Esophagus muscularis mucosa (tissue), 4 donors: Measurements from ENCODE around the gene RAB37. TPM values are rescaled to one million over a fixed set of nuclear protein-coding genes. Genes with fewer than 3 reads are reported as not detected.

Experiments used
- DNase-seq: peaks from one replicate; pipeline ENCODE4 v3.0.0-alpha.2; 2017; ENCODE audit errors: extremely low spot score
- H3K27ac ChIP-seq, 4 donors: fragments of 200-600 bp; sonication (generic); replicated peaks in 1 of 4; 1 replicate in 3 of 4; 2 replicates in 1 of 4; pipeline ENCODE4 v1.5.1; 2016 to 2019; ENCODE audit warnings: mild to moderate bottlenecking in 1 of 4
- H3K27me3 ChIP-seq, 4 donors: fragments of 200-600 bp; sonication (generic); one replicate each; pipeline versions ENCODE4 v1.5.1 to v1.6.0; 2016 to 2019
- H3K36me3 ChIP-seq, 4 donors: fragments of 200-600 bp; sonication (generic); one replicate each; pipeline ENCODE4 v1.5.1; 2016 to 2019
- H3K4me1 ChIP-seq, 4 donors: fragments of 200-600 bp; sonication (generic); one replicate each; pipeline ENCODE4 v1.5.1; 2016 to 2019
- H3K4me3 ChIP-seq, 4 donors: fragments of 200-600 bp; sonication (generic); 1 replicate in 2 of 4; 2 replicates in 2 of 4; pipeline ENCODE4 v1.5.1; 2016 to 2019; ENCODE audit warnings: mild to moderate bottlenecking in 4 of 4, moderate library complexity in 1 of 4
- H3K9me3 ChIP-seq, 4 donors: fragments of 200-600 bp; sonication (generic); 1 replicate in 3 of 4; 2 replicates in 1 of 4; pipeline ENCODE4 v1.5.1; 2016 to 2019
- EP300 ChIP-seq: sonication (generic); formaldehyde crosslinking; IDR thresholded peaks from one replicate; pipeline ENCODE4 v1.6.1; 2017; ENCODE audit warnings: antibody characterized with exemption
- POLR2A ChIP-seq: fragments of 450-650 bp; IDR thresholded peaks from one replicate; pipeline ENCODE4 v1.6.1; 2017; ENCODE audit warnings: antibody characterized with exemption, moderate library complexity, mild to moderate bottlenecking, low read depth
- POLR2AphosphoS5 ChIP-seq, 2 donors: sonication (generic); formaldehyde crosslinking; IDR thresholded peaks; one replicate each; pipeline ENCODE4 v1.6.1; 2017; ENCODE audit warnings: antibody characterized with exemption in 2 of 2
- WGBS: methylation state at CpG from one replicate; pipeline ENCODE4 v1.1.5; 2018; 5-methylcytosine and 5-hydroxymethylcytosine counted together
- intact Hi-C: fragments of 100-400 bp; cut with DNase I; formaldehyde crosslinking; loops from one replicate; pipeline ENCODE4 v1.15.1; 2023
- total RNA-seq, 4 donors: library from RNA; depleted of rRNA; stranded (reverse); fragments of >200 nt; gene quantifications; one replicate each; pipeline versions ENCODE4 v1.1.0 to v1.2.1, GENCODE V29; 2016
- TF ChIP-seq, protein P1 (sequence below), 3 experiments: fragments of 200-600 bp in 2 of 3; fragments of 450-650 bp in 1 of 3; sonication (generic) in 2 of 3; IDR thresholded peaks; one replicate each; pipeline ENCODE4 v1.5.1; 2017 to 2019; ENCODE audit warnings: antibody characterized with exemption in 3 of 3, mild to moderate bottlenecking in 2 of 3, moderate library complexity in 1 of 3

RAB37 gene
- total RNA-seq, 4 donors from 2014 or later, result 1.4 to 3.3 (median 2.5) TPM

GRCh38 chr17:74764751-74765286, 27.8 kb downstream of the RAB37 start:
- no peak overlapping the region for H3K27ac ChIP-seq
- peaks cover 0 to 4% (median 0%) of the 10 kb centered on the region in 4 donors for H3K27me3 ChIP-seq
- WGBS, result 82% methylated on average over 4 of the region's 4 CpGs
- intact Hi-C loops, result no loop called here
- H3K4me1 ChIP-seq, result peaks cover 29 to 44% (median 39%) of the 10 kb centered on the region in 4 donors
- H3K36me3 ChIP-seq, result peaks cover 0 to 14% (median 12%) of the 10 kb centered on the region in 4 donors
- H3K9me3 ChIP-seq, result no peaks in the 10 kb centered on the region
- H3K4me3 ChIP-seq, result no peak overlapping the region
- DNase-seq, result no peak
- TF ChIP-seq POLR2AphosphoS5 (IDR thresholded peaks at IDR 0.05) (no peak), POLR2A (no peak)

- WGBS, result 88% methylated on average over 2 of the region's 2 CpGs
- peaks cover 3 to 30% (median 25%) of the 10 kb centered on the region in 4 donors for H3K36me3 ChIP-seq
- H3K27ac ChIP-seq, result no peak overlapping the region
- no peak overlapping the region for H3K4me3 ChIP-seq
- peaks cover 0 to 4% (median 0%) of the 10 kb centered on the region in 4 donors for H3K27me3 ChIP-seq
- intact Hi-C loops, result no loop called here
- TF ChIP-seq POLR2AphosphoS5 (IDR thresholded peaks at IDR 0.05), result no peak
- TF ChIP-seq, protein P1, sequence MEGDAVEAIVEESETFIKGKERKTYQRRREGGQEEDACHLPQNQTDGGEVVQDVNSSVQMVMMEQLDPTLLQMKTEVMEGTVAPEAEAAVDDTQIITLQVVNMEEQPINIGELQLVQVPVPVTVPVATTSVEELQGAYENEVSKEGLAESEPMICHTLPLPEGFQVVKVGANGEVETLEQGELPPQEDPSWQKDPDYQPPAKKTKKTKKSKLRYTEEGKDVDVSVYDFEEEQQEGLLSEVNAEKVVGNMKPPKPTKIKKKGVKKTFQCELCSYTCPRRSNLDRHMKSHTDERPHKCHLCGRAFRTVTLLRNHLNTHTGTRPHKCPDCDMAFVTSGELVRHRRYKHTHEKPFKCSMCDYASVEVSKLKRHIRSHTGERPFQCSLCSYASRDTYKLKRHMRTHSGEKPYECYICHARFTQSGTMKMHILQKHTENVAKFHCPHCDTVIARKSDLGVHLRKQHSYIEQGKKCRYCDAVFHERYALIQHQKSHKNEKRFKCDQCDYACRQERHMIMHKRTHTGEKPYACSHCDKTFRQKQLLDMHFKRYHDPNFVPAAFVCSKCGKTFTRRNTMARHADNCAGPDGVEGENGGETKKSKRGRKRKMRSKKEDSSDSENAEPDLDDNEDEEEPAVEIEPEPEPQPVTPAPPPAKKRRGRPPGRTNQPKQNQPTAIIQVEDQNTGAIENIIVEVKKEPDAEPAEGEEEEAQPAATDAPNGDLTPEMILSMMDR (IDR thresholded peaks at IDR 0.05), result no peak
- no peak for TF ChIP-seq EP300
- TF ChIP-seq POLR2A, result no peak
- DNase-seq, result no peak
- peaks cover 13 to 28% (median 23%) of the 10 kb centered on the region in 4 donors for H3K4me1 ChIP-seq
- no peaks in the 10 kb centered on the region for H3K9me3 ChIP-seq
Observed at GRCh38 chr17:74766413-74766812, 29.4 kb downstream of the RAB37 start.

DNA sequence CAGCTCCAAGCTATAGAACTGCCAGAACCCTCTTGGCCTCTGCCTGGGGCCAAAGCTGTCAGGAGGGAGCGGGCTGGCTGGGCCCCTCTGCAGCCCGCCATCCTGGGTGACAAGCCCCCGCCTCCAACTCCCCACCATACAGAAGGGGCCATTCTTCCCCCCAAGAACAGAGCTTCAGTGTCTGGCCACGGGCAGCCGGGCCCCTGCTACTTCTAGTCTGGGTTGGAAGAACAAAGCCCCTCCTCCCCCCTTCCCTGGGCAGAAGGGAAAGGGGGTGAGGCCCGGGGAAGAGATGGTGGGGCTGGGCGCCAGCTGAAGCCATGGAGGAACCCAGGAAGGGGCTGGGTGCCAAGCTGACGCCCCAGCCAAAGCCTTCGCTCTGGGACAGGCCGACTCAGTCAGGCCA, 30.1 kb downstream of the RAB37 start:
- peaks cover 10 to 34% (median 32%) of the 10 kb centered on the region in 4 donors for H3K36me3 ChIP-seq
- 71% methylated on average over 10 of the region's 10 CpGs for WGBS
- peaks cover 0 to 4% (median 0%) of the 10 kb centered on the region in 4 donors for H3K27me3 ChIP-seq
- peaks cover 12 to 28% (median 20%) of the 10 kb centered on the region in 4 donors for H3K4me1 ChIP-seq
- H3K9me3 ChIP-seq, result no peaks in the 10 kb centered on the region
- H3K27ac ChIP-seq, result peak overlapping the region in 2 of 4 donors; percentile 27 to 44
- intact Hi-C loops, result no loop called here
- no peak for DNase-seq
- no peak overlapping the region for H3K4me3 ChIP-seq
- TF ChIP-seq POLR2A, result no peak
- no peak for TF ChIP-seq POLR2AphosphoS5 (IDR thresholded peaks at IDR 0.05)
- TF ChIP-seq, protein P1 (IDR thresholded peaks at IDR 0.05), result no peak
- TF ChIP-seq EP300, result no peak

DNA sequence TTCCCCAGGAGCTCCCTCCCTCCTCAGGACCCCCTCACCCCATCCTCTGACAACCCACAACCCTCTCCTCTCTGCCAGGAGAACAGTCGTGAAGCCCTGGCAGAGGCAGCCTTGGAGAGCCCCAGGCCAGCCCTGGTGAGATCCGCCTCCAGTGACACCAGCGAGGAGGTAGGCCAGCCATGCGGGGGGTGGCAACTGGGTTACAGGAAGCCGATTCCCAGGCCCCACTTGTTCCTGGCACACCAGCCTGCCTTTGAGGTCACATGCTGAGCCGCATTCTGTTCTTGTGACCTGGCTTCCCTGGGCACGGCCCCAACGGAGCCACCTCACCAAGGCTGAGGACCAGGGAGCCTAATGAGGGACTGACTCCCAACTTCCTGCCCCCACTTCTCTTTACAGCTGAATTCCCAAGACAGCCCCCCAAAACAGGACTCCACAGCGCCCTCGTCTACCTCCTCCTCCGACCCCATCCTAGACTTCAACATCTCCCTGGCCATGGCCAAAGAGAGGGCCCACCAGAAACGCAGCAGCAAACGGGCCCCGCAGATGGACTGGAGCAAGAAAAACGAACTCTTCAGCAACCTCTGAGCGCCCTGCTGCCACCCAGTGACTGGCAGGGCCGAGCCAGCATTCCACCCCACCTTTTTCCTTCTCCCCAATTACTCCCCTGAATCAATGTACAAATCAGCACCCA, 31.2 kb downstream of the RAB37 start:
- Histone ChIP-seq H3K4me3 (no peak overlapping the region), H3K27me3 (peaks cover 0 to 4% (median 0%) of the 10 kb centered on the region in 4 donors), H3K36me3 (peaks cover 21 to 44% (median 43%) of the 10 kb centered on the region in 4 donors), H3K4me1 (peaks cover 12 to 28% (median 19%) of the 10 kb centered on the region in 4 donors), H3K9me3 (no peaks in the 10 kb centered on the region), H3K27ac (peak overlapping the region in 2 of 4 donors; percentile 27 to 44)
- intact Hi-C loops, result no loop called here
- no peak for DNase-seq
- TF ChIP-seq, protein P1 (IDR thresholded peaks at IDR 0.05), result no peak
- no peak for TF ChIP-seq POLR2A
- no peak for TF ChIP-seq EP300
- no peak for TF ChIP-seq POLR2AphosphoS5 (IDR thresholded peaks at IDR 0.05)
- WGBS, result 72% methylated on average over 16 of the region's 17 CpGs

DNA sequence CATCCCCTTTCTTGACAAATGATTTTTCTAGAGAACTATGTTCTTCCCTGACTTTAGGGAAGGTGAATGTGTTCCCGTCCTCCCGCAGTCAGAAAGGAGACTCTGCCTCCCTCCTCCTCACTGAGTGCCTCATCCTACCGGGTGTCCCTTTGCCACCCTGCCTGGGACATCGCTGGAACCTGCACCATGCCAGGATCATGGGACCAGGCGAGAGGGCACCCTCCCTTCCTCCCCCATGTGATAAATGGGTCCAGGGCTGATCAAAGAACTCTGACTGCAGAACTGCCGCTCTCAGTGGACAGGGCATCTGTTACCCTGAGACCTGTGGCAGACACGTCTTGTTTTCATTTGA, 31.7 kb downstream of the RAB37 start:
- H3K9me3 ChIP-seq, result no peaks in the 10 kb centered on the region
- H3K4me3 ChIP-seq, result no peak overlapping the region
- H3K4me1 ChIP-seq, result peaks cover 12 to 28% (median 19%) of the 10 kb centered on the region in 4 donors
- H3K36me3 ChIP-seq, result peaks cover 25 to 49% (median 48%) of the 10 kb centered on the region in 4 donors
- H3K27me3 ChIP-seq, result peaks cover 0 to 4% (median 0%) of the 10 kb centered on the region in 4 donors
- TF ChIP-seq POLR2AphosphoS5 (IDR thresholded peaks at IDR 0.05), result no peak
- TF ChIP-seq, protein P1 (IDR thresholded peaks at IDR 0.05), result no peak
- TF ChIP-seq POLR2A, result no peak
- TF ChIP-seq EP300, result no peak
- 71% methylated on average over 7 of the region's 7 CpGs for WGBS
- no peak for DNase-seq
- intact Hi-C loops, result no loop called here
- no peak overlapping the region for H3K27ac ChIP-seq
